Loucy (cell line): ENCODE measurements around the gene PAFAH1B2.

Experiments used
- H2AFZ ChIP-seq: fragments of 200-600 bp; sonication (generic); 2 replicates; pipeline ENCODE4 v1.6.0; 2016; ENCODE audit warnings: antibody characterized with exemption, mild to moderate bottlenecking, low read length, moderate library complexity
- H3F3A ChIP-seq: fragments of 200-600 bp; 2 replicates; pipeline ENCODE4 v1.6.0; 2016; ENCODE audit warnings: antibody characterized with exemption, low read depth, mild to moderate bottlenecking
- H3K27me3 ChIP-seq: fragments of 200-600 bp; sonication (generic); 2 replicates; pipeline ENCODE4 v1.6.1; 2014; ENCODE audit warnings: low read length, mild to moderate bottlenecking; ENCODE audit not compliant: insufficient read depth, poor library complexity, severe bottlenecking
- H3K36me3 ChIP-seq: fragments of 200-600 bp; sonication (generic); 2 replicates; pipeline ENCODE4 v1.6.1; 2016; ENCODE audit warnings: low read length; ENCODE audit not compliant: insufficient read depth
- H3K4me1 ChIP-seq: fragments of 200-600 bp; sonication (generic); 2 replicates; pipeline ENCODE4 v1.5.1; 2014; ENCODE audit warnings: low read length, mild to moderate bottlenecking; ENCODE audit not compliant: insufficient read depth, poor library complexity, severe bottlenecking
- H3K4me2 ChIP-seq: fragments of 200-600 bp; sonication (generic); 2 replicates; pipeline ENCODE4 v1.6.0; 2014; ENCODE audit warnings: antibody characterized with exemption, low read length, low read depth, mild to moderate bottlenecking; ENCODE audit not compliant: poor library complexity, severe bottlenecking
- H3K4me3 ChIP-seq: fragments of 200-600 bp; sonication (generic); 2 replicates; pipeline ENCODE4 v1.5.1; 2014; ENCODE audit warnings: low read length, mild to moderate bottlenecking, mixed read lengths; ENCODE audit not compliant: poor library complexity, severe bottlenecking
- H3K79me2 ChIP-seq: fragments of 200-600 bp; sonication (generic); 2 replicates; pipeline ENCODE4 v1.6.1; 2014; ENCODE audit warnings: low read length; ENCODE audit not compliant: insufficient read depth
- H3K9ac ChIP-seq: fragments of 200-600 bp; sonication (generic); 2 replicates; pipeline ENCODE4 v1.6.0; 2014; ENCODE audit warnings: mild to moderate bottlenecking, low read depth, low read length, moderate library complexity; ENCODE audit not compliant: poor library complexity, severe bottlenecking
- H3K9me2 ChIP-seq: fragments of 200-600 bp; sonication (generic); replicated peaks from 2 replicates; pipeline ENCODE4 v1.6.1; 2016; ENCODE audit warnings: low read depth, low read length, mixed read lengths
- H3K9me3 ChIP-seq: fragments of 200-600 bp; sonication (generic); 2 replicates; pipeline ENCODE4 v1.6.1; 2014; ENCODE audit warnings: mild to moderate bottlenecking, antibody characterized with exemption, low read length, low read depth; ENCODE audit not compliant: insufficient read depth
- H4K20me1 ChIP-seq: fragments of 200-600 bp; sonication (generic); 2 replicates; pipeline ENCODE4 v1.6.0; 2014; ENCODE audit warnings: antibody characterized with exemption, low read length, mild to moderate bottlenecking; ENCODE audit not compliant: insufficient read depth, poor library complexity, severe bottlenecking
- EZH2phosphoT487 ChIP-seq: fragments of 200-600 bp; IDR thresholded peaks from 2 replicates; pipeline ENCODE4 v1.6.1; 2018; ENCODE audit warnings: antibody characterized with exemption, mild to moderate bottlenecking, moderate library complexity, borderline replicate concordance
- TF ChIP-seq, protein P1 (sequence below): fragments of 200-600 bp; sonication (generic); conservative IDR thresholded peaks from 2 replicates; pipeline ENCODE4 v1.5.1; 2014; ENCODE audit warnings: mild to moderate bottlenecking, antibody characterized with exemption, low read length

Gene PAFAH1B2, protein sequence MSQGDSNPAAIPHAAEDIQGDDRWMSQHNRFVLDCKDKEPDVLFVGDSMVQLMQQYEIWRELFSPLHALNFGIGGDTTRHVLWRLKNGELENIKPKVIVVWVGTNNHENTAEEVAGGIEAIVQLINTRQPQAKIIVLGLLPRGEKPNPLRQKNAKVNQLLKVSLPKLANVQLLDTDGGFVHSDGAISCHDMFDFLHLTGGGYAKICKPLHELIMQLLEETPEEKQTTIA

DNA sequence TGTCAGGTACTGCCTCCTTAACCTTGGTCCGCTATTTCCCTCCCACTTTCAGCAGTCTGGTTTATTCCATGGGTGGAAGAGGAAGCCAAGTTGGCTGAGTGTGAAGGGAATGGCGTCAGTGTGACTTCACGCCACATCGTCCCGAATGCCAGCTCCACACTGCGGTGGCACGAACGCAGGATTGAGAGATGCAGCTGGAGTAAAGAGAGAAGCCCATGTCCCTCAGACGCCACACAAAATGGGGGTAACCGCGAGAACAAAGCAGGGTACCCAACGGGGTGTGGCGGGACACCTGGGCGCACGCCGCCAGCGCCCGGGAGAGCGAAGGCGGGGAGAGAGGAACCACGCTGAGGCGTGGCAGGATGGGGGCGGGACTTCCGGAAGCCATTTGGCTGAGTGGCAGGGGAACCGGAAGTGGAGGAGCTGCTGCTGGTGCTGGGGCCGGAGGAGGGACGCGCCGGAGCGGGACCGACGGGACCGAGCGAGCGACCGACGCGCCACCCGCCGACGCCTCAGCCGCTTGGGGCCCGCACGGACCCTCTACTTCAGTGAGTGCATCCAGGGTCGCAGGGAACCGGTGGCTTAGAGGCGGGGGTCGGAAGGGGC lies at the start of gene PAFAH1B2:
TSS of gene PAFAH1B2 (plus strand) at position 417 of the 606 bp plus-strand sequence. CDS start 8,161 bp downstream, outside the sequence.
- Histone ChIP-seq H3F3A (no peaks in the 10 kb centered on the region), H3K4me2 (peak within 1 kb of the TSS; percentile 97), H3K4me3 (peak within 1 kb of the TSS; percentile 89), H2AFZ (peak within 1 kb of the TSS; percentile 95), H3K9me3 (no peaks in the 10 kb centered on the region), H3K4me1 (peaks cover 30% of the 10 kb centered on the region), H4K20me1 (peaks cover 46% of the 10 kb centered on the region), H3K79me2 (peaks cover 48% of the 10 kb centered on the region), H3K27me3 (no peaks in the 10 kb centered on the region), H3K9me2 (no peaks in the 10 kb centered on the region), H3K36me3 (0 out of 2 replicates have a peak, but pooled peaks cover 6% of the 10 kb centered on the region), H3K9ac (peak within 1 kb of the TSS; percentile 86)
- TF ChIP-seq EZH2phosphoT487 = no peak
- TF ChIP-seq, protein P1, sequence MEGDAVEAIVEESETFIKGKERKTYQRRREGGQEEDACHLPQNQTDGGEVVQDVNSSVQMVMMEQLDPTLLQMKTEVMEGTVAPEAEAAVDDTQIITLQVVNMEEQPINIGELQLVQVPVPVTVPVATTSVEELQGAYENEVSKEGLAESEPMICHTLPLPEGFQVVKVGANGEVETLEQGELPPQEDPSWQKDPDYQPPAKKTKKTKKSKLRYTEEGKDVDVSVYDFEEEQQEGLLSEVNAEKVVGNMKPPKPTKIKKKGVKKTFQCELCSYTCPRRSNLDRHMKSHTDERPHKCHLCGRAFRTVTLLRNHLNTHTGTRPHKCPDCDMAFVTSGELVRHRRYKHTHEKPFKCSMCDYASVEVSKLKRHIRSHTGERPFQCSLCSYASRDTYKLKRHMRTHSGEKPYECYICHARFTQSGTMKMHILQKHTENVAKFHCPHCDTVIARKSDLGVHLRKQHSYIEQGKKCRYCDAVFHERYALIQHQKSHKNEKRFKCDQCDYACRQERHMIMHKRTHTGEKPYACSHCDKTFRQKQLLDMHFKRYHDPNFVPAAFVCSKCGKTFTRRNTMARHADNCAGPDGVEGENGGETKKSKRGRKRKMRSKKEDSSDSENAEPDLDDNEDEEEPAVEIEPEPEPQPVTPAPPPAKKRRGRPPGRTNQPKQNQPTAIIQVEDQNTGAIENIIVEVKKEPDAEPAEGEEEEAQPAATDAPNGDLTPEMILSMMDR = no peak

DNA sequence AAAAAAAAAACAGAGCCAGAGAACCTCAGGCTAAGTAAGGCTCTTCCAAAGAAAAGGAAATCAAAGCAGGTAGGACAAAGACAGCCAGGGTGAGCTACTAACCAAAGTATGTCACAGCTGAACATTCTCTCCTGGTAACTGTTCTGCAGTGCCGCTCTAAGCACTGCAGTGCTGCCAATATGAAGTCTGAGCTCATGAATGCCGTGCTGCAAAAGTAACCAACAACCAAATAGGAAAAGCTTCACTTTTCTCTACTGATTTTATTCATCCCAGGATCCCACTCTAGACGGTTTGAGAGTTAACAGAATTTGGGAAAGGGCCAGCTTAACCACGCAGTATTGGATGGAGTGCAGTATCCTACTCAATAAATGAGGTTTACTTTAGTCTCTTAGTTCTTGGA lies 49.3 kb upstream of the PAFAH1B2 start:
- H3K36me3 ChIP-seq = no peaks in the 10 kb centered on the region
- no peak overlapping the region for H2AFZ ChIP-seq
- H3K9me2 ChIP-seq = no peaks in the 10 kb centered on the region
- H3K4me1 ChIP-seq = peaks cover 52% of the 10 kb centered on the region
- peak overlapping the region; percentile 94 for H3K4me3 ChIP-seq
- H4K20me1 ChIP-seq = peaks cover 42% of the 10 kb centered on the region
- H3K9me3 ChIP-seq = no peaks in the 10 kb centered on the region
- H3K9ac ChIP-seq = peak overlapping the region; percentile 89
- TF ChIP-seq EZH2phosphoT487 = no peak
- TF ChIP-seq, protein P1 = no peak
- peak overlapping the region; percentile 82 for H3K4me2 ChIP-seq
- peaks cover 86% of the 10 kb centered on the region for H3K79me2 ChIP-seq
- H3K27me3 ChIP-seq = no peaks in the 10 kb centered on the region
- no peaks in the 10 kb centered on the region for H3F3A ChIP-seq

DNA sequence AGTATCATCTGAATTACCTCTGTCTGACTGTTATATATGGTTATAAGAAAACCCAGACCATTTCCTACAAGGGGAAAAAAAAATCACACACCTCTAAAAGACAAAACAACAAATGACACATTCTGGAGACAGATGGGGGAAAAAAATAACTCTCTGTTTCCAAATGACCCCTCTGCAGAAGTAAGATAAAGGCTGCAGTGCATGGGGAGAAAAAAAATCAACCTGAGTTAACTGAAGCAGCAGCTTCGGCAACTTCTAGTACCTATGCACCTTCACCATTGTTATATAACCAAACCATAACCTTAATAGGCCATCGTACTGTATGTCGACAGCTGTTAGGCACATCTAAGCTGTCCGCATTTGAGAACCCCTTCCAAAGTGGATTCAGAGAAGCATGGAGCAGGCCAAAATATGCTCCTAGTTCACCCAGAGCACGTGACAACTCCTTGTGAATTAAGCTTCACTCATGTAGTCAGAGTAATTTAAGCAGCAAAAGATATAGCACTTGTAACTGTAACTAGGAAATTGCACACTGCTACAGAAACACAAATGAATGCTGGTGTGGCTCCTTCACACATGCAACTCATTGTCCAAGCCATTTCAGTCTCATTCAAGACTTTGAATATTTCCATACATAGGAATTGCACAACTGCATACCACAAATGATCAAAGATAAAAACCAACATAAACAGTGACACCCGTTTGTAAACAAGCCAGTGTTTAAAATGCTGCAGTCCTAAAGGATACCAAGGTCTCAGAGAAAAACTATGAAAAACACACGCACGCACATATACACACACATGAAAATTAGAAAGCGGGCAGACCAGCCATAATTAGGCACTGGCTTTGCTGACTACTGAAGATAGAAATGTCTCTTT lies 48.6 kb upstream of the PAFAH1B2 start:
- H4K20me1 ChIP-seq = peaks cover 36% of the 10 kb centered on the region
- H3K9ac ChIP-seq = peak overlapping the region; percentile 89
- TF ChIP-seq, protein P1 = no peak
- no peak for TF ChIP-seq EZH2phosphoT487
- peak overlapping the region; percentile 94 for H3K4me3 ChIP-seq
- no peaks in the 10 kb centered on the region for H3K9me3 ChIP-seq
- no peaks in the 10 kb centered on the region for H3K36me3 ChIP-seq
- no peaks in the 10 kb centered on the region for H3K27me3 ChIP-seq
- H3K4me1 ChIP-seq = peaks cover 49% of the 10 kb centered on the region
- H3K9me2 ChIP-seq = no peaks in the 10 kb centered on the region
- H3K4me2 ChIP-seq = peak overlapping the region; percentile 82
- H3K79me2 ChIP-seq = peaks cover 79% of the 10 kb centered on the region
- no peak overlapping the region for H2AFZ ChIP-seq
- H3F3A ChIP-seq = no peaks in the 10 kb centered on the region
